ENCODE results near the gene FXYD6.

FXYD6 gene

DNA sequence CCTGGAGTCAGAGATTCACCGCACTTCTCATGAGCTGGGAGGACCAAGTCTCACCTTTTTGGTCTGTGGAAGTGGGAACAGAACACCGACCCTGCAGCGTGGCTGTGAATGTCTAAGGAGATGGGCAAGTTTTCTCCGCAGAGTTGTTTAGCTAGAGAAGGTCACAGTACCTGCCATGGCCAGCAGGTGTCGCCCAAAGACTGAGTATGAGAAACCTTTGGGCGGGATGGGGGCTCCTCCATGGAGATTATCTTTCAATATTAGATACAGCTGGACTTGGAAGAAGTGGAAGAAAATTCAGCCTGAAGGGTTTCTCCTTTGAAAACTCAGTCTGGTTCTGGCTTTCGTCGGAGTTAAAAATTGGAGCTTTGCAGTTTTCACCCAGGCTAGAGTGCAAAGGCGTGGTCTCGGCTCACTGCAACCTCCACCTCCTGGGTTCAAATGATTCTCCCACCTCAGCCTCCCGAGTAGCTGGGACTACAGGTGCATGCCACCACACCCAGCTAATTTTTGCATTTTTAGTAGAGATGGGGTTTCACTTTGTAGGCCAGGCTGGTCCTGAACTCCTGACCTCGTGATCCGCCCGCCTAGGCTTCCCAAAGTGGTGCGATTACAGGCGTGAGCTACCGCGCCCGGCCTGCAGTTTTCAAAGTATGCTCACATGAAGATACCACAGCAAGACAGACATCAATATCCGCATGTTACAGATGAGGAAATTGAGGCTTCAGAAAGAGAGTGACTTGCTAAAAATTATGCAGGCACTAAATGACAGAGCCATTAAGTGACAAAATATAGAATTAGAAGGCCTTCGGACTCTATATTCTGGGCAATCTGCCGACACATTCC lies 68.8 kb downstream of the FXYD6 start:
- TF ChIP-seq EZH2 (IDR thresholded peaks at IDR 0.05) (no peak), POLR2AphosphoS5 (IDR thresholded peaks at IDR 0.05; ENCODE audit: borderline replicate concordance, low read depth, low read length) (no peak), FOXP2 (optimal IDR thresholded peaks at IDR 0.05; ENCODE audit: control extremely low read depth, extremely low read length, insufficient read depth) (no peak)
- H3K9me3 ChIP-seq (ENCODE audit: low read depth, low read length): no peaks in the 10 kb centered on the region
- H3K4me3 ChIP-seq: no peak overlapping the region
- H3K9ac ChIP-seq (ENCODE audit: insufficient read length): no peak overlapping the region
- no peak for DNase-seq (ENCODE audit: low read depth, low spot score)
- H3K27ac ChIP-seq: no peak overlapping the region
- no peaks in the 10 kb centered on the region for H3K36me3 ChIP-seq (ENCODE audit: insufficient read depth, low read length)

DNA sequence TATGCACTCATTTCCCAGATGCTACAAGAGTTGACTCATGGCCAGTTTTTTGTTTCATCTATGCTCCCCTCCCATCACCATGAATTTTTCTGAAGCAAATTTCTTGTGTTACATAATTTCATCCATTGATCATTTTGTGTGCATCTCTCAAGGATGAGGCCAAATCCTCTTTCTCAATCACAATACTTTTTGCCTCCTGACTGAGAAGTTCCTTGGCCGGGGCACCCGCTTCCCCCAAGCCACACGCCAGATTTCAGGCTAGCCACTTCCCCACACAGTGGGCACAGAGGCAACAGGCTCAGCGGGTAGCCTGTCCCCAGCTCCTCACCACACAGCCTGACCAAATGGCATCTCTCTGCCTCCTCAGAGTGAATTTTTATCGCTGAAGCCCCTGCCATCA lies 69.6 kb downstream of the FXYD6 start:
- Histone ChIP-seq H3K9ac (ENCODE audit: insufficient read length) (no peak overlapping the region), H3K4me3 (no peak overlapping the region), H3K9me3 (ENCODE audit: low read depth, low read length) (no peaks in the 10 kb centered on the region), H3K36me3 (ENCODE audit: insufficient read depth, low read length) (no peaks in the 10 kb centered on the region), H3K27ac (no peak overlapping the region)
- no peak for DNase-seq (ENCODE audit: low read depth, low spot score)
- no peak for TF ChIP-seq FOXP2 (optimal IDR thresholded peaks at IDR 0.05; ENCODE audit: control extremely low read depth, extremely low read length, insufficient read depth)
- no peak for TF ChIP-seq POLR2AphosphoS5 (IDR thresholded peaks at IDR 0.05; ENCODE audit: borderline replicate concordance, low read depth, low read length)
- TF ChIP-seq EZH2 (IDR thresholded peaks at IDR 0.05): no peak

DNA sequence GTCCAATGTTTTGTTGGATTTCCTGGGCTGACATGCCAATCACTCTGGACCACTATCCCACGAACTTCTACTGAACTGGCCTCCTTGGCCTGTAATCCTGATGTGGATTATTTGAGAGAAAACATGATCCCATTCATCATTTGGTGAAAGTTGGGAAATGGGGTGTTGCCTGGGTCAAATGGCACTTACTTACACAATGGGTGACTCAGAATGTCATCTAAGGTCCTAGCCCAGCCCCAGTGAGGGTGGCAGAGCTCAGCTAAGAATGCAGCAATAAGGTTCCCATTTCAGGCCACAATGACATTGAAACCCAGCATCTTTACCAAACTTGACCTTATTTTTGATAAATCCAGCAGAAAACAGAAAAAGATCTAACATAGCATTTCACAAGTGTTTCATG lies 71.4 kb downstream of the FXYD6 start:
- Histone ChIP-seq H3K36me3 (ENCODE audit: insufficient read depth, low read length) (no peaks in the 10 kb centered on the region), H3K27ac (no peak overlapping the region), H3K9me3 (ENCODE audit: low read depth, low read length) (no peaks in the 10 kb centered on the region), H3K4me3 (no peak overlapping the region), H3K9ac (ENCODE audit: insufficient read length) (no peak overlapping the region)
- TF ChIP-seq POLR2AphosphoS5 (IDR thresholded peaks at IDR 0.05; ENCODE audit: borderline replicate concordance, low read depth, low read length) (no peak), FOXP2 (optimal IDR thresholded peaks at IDR 0.05; ENCODE audit: control extremely low read depth, extremely low read length, insufficient read depth) (no peak), EZH2 (IDR thresholded peaks at IDR 0.05) (no peak)
- DNase-seq (ENCODE audit: low read depth, low spot score): no peak

DNA sequence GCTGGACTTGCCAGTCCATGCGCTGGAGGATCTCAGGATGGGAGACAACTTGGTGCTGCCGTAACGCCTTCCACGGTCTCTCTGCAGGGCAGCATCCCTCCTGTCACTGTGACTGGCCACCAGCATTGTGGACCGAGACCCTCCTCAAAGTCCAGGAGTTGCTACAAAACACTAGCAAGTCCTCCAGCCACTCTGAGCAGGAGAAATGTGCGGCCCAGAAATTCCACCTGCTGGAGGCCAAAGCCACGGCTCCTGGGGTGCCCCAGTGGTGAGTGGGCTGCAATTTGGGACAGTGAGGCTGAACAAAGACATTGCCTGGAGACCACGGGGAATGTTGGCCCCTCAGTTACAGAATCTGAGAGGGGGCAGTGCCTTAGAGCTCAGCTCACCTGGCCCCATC lies 72.6 kb downstream of the FXYD6 start:
- H3K9ac ChIP-seq (ENCODE audit: insufficient read length): no peak overlapping the region
- no peak overlapping the region for H3K4me3 ChIP-seq
- no peaks in the 10 kb centered on the region for H3K36me3 ChIP-seq (ENCODE audit: insufficient read depth, low read length)
- no peak for TF ChIP-seq POLR2AphosphoS5 (IDR thresholded peaks at IDR 0.05; ENCODE audit: borderline replicate concordance, low read depth, low read length)
- no peak for TF ChIP-seq FOXP2 (optimal IDR thresholded peaks at IDR 0.05; ENCODE audit: control extremely low read depth, extremely low read length, insufficient read depth)
- TF ChIP-seq EZH2 (IDR thresholded peaks at IDR 0.05): no peak
- no peak overlapping the region for H3K27ac ChIP-seq
- no peak for DNase-seq (ENCODE audit: low read depth, low spot score)
- H3K9me3 ChIP-seq (ENCODE audit: low read depth, low read length): no peaks in the 10 kb centered on the region

DNA sequence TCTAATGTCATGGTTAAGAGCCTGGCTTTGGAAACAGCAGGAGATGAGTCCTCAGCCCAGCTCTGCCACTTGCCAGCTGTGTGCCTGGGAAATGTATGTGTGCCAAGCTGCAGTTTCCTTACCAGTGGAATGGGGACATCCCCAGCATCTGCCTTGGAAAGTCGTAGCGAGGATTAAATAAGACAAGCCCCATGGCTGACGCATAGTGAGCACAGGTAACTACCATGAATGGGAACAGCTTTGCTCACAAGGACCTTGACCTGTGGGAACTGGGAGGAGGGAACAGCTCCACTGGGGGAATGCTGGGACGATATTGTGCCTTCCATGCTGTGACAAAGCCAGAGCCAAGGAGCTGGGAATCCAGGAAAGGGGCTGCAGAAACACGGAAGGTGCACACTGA lies 76.8 kb downstream of the FXYD6 start:
- Histone ChIP-seq H3K9me3 (ENCODE audit: low read depth, low read length) (no peaks in the 10 kb centered on the region), H3K9ac (ENCODE audit: insufficient read length) (no peak overlapping the region), H3K4me3 (no peak overlapping the region), H3K27ac (no peak overlapping the region), H3K36me3 (ENCODE audit: insufficient read depth, low read length) (no peaks in the 10 kb centered on the region)
- no peak for TF ChIP-seq FOXP2 (optimal IDR thresholded peaks at IDR 0.05; ENCODE audit: control extremely low read depth, extremely low read length, insufficient read depth)
- no peak for TF ChIP-seq EZH2 (IDR thresholded peaks at IDR 0.05)
- no peak for TF ChIP-seq POLR2AphosphoS5 (IDR thresholded peaks at IDR 0.05; ENCODE audit: borderline replicate concordance, low read depth, low read length)
- DNase-seq (ENCODE audit: low read depth, low spot score): no peak

DNA sequence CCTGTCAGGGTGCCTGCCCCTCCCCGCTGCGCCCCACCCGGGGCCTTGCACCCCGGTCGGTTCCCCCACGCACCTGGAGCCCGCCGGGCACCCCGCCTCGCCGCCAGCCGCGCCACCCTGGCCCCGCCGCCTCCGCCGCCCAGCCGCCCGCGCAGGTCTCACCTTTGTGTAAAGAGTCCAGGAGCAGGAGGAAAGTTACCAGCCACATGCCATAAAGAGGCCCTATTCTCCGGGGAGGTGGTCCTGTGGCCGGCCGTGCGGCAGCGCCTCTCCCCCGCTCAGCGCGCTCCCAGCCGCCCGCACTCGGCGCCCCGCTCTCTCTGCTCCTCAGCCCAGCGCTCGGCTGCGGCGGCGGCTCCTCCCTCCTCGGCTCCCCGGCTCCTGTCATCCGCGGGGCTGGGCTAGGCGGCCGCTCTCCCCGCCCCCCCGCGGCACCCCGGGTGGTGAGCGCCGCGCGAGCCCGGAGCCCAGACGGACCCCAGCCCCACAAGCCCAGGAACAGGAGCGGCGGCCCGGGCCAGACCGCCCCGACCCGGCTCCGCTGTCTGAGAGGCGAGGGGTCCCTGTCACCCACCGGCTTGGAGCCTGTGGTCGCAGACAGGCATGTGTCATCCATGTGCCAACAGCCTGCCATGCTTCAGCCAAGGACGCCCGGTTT lies 79.5 kb downstream of the FXYD6 start, which contains the start of gene DSCAML1:
DSCAML1 (minus strand) TSS at position 345 of the 658 bp plus-strand sequence; CDS start at position 208, 137 bp downstream.
- Histone ChIP-seq H3K4me3 (no peak within 1 kb of the TSS), H3K36me3 (ENCODE audit: insufficient read depth, low read length) (no peaks in the 10 kb centered on the region), H3K9me3 (ENCODE audit: low read depth, low read length) (no peaks in the 10 kb centered on the region), H3K9ac (ENCODE audit: insufficient read length) (no peak within 1 kb of the TSS), H3K27ac (no peak within 1 kb of the TSS)
- DNase-seq (ENCODE audit: low read depth, low spot score): no peak
- TF ChIP-seq FOXP2 (optimal IDR thresholded peaks at IDR 0.05; ENCODE audit: control extremely low read depth, extremely low read length, insufficient read depth) (no peak), POLR2AphosphoS5 (IDR thresholded peaks at IDR 0.05; ENCODE audit: borderline replicate concordance, low read depth, low read length) (no peak), EZH2 (IDR thresholded peaks at IDR 0.05) (peak; percentile 96)

DNA sequence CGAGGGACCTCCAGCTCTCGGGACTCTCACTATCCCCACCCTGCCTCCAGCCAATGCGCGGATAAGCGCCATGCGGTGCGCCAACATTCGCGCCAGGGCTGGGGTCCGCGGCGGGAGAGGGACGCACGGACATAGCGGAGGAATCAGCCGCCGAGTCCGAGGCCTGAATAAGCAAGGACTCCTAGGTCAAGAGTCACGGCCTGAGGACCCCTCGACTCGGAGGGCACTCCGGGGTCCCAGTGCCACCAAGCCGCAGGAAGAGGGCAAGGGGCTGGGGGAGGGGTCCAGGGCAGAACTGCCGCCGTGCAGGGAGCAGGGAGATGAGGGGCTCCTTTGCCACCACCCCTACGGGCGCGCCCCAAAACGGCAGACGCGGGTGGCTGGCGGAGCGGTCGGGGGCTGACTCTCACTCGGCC lies 80.0 kb downstream of the FXYD6 start:
- no peaks in the 10 kb centered on the region for H3K9me3 ChIP-seq (ENCODE audit: low read depth, low read length)
- H3K4me3 ChIP-seq: no peak overlapping the region
- TF ChIP-seq FOXP2 (optimal IDR thresholded peaks at IDR 0.05; ENCODE audit: control extremely low read depth, extremely low read length, insufficient read depth): no peak
- no peak for TF ChIP-seq EZH2 (IDR thresholded peaks at IDR 0.05)
- no peak for TF ChIP-seq POLR2AphosphoS5 (IDR thresholded peaks at IDR 0.05; ENCODE audit: borderline replicate concordance, low read depth, low read length)
- DNase-seq (ENCODE audit: low read depth, low spot score): no peak
- H3K27ac ChIP-seq: no peak overlapping the region
- H3K36me3 ChIP-seq (ENCODE audit: insufficient read depth, low read length): no peaks in the 10 kb centered on the region
- H3K9ac ChIP-seq (ENCODE audit: insufficient read length): no peak overlapping the region

DNA sequence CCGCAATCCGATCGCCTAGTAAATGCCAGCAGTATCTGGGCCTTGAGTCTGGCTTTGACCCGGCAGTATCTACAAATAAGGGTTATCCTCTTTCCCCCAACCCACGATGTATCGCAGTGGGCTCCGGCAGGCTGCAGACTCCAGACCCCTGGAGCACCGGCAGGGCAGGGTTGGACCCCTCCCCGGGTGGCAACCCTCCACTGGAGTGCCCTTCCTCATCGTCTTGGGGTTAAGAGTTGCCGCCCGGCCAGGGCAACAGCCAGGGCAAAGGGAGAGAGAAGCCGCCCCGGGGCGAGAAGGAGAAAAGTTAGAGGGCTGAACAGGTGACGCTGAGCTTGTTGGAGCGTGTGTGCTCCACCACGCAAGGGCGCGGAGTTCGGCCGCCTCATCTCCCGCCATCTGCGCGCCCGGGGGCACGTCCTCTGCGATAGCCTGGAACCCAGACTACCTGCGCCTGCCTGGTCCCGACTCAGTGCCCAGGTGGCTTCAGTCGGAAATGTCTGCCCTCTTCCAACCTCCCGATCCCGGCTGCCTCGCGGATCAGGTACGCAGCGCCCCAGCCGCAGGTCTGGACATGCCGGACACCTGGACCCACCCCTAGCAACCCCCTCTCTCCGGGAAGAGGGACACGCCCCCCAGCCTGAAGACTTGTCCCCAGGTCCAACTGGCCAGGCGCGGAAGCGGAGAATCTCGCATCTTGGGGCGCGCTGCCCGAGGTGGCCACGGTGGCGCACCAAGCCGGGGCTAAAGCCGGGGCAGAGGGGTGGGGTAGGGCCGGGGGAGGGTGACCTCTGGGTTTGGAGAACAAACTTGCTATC lies 80.6 kb downstream of the FXYD6 start:
- Histone ChIP-seq H3K9me3 (ENCODE audit: low read depth, low read length) (no peaks in the 10 kb centered on the region), H3K4me3 (no peak overlapping the region), H3K27ac (no peak overlapping the region), H3K9ac (ENCODE audit: insufficient read length) (no peak overlapping the region), H3K36me3 (ENCODE audit: insufficient read depth, low read length) (no peaks in the 10 kb centered on the region)
- no peak for DNase-seq (ENCODE audit: low read depth, low spot score)
- TF ChIP-seq FOXP2 (optimal IDR thresholded peaks at IDR 0.05; ENCODE audit: control extremely low read depth, extremely low read length, insufficient read depth) (no peak), EZH2 (IDR thresholded peaks at IDR 0.05) (no peak), POLR2AphosphoS5 (IDR thresholded peaks at IDR 0.05; ENCODE audit: borderline replicate concordance, low read depth, low read length) (no peak)
